IPS-NIHi7 (cell line): ENCODE data around the gene STAM2.
"Not testable (repeated sequence)": the region's sequence is repeated elsewhere in the genome, so short reads cannot be mapped to it uniquely, and the experiment has no call there.

ENCODE experiments used
- DNase-seq: peaks from one replicate; pipeline ENCODE4 v3.0.0; 2012; ENCODE audit warnings: mixed read lengths; ENCODE audit errors: extremely low spot score

The STAM2 gene

GRCh38 chr2:152172201-152172785 lies 3.3 kb downstream of the STAM2 start:
- not testable (repeated sequence) for DNase-seq

- DNase-seq: no peak
Observed at GRCh38 chr2:152171718-152172117, 3.8 kb downstream of the STAM2 start.

DNA sequence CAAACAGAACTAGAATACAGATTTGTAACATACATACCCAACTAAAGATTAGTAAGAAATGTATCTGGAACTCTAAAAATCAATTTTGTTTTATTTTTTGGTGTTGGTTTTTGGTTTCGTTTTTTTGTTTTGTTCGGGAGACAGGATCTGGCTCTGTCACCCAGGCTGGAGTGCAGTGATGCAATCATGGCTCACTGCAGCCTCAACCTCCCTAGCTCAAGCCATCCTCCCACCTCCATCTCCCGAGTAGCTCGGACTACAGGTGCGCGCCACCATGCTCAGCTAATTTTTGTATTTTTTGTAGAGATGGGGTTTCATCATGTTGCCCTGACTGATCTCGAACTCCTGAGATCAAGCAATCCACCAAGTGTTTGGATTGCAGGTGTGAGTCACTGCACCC lies 6.4 kb downstream of the STAM2 start:
- not testable (repeated sequence) for DNase-seq

- not testable (repeated sequence) for DNase-seq
Observed at GRCh38 chr2:152167470-152167869, 8.1 kb downstream of the STAM2 start.

- DNase-seq: no peak
Observed at GRCh38 chr2:152167065-152167464, 8.5 kb downstream of the STAM2 start.

DNA sequence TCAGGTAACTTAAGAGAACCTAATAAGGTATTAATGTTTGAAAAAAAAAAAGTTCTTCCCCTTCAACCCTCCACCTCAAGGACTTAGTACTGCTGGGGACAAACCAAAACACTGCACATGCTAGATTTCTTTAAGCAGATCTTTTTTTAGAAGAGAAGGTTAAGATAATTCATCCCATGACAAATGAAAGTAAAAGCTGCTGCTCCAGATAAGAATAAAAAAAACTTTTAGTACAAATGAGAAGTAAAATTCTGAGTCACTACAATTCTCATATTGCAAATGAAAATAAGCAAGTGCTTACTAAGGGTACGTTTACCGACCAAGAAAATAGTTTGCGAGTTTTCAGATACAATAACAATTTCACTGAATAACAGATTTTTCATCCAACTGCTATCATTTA lies 8.9 kb downstream of the STAM2 start:
- DNase-seq: no peak

GRCh38 chr2:152165780-152166179 lies 9.8 kb downstream of the STAM2 start:
- no peak for DNase-seq

- no peak for DNase-seq
Observed at GRCh38 chr2:152165306-152165705, 10.3 kb downstream of the STAM2 start.

DNA sequence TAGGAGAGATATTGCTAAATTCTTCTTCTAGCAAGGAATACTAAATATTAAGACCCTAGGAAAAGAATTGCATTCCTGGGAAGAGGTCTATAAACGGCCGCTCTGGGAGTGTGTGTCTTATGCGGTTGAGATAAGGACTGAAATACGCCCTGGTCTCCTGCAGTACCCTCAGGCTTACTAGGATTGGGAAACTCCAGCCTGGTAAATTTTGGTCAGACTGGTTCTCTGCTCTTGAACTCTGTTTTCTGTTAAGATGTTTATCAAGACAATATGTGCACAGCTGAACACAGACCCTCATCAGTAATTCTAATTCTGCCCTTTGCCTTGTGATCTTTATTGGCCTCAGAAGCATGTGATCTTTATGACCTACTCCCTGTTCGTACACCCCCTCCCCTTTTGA lies 11.9 kb downstream of the STAM2 start:
- DNase-seq: not testable (repeated sequence)

GRCh38 chr2:152162141-152162540 lies 13.4 kb downstream of the STAM2 start:
- DNase-seq: no peak

- DNase-seq: no peak
Observed at GRCh38 chr2:152161598-152161997, 14.0 kb downstream of the STAM2 start.

DNA sequence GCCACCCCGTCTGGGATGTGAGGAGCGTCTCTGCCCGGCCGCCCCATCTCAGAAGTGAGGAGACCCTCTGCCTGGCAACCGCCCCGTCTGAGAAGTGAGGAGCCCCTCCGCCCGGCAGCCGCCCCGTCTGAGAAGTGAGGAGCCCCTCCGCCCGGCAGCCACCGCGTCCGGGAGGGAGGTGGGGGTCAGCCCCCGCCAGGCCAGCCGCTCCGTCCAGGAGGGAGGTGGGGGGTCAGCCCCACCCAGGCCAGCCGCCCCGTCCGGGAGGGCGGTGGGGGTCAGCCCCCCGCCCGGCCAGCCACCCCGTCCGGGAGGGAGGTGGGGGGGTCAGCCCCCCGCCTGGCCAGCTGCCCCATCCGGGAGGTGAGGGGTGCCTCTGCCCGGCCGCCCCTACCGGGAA lies 15.2 kb downstream of the STAM2 start:
- not testable (repeated sequence) for DNase-seq

DNA sequence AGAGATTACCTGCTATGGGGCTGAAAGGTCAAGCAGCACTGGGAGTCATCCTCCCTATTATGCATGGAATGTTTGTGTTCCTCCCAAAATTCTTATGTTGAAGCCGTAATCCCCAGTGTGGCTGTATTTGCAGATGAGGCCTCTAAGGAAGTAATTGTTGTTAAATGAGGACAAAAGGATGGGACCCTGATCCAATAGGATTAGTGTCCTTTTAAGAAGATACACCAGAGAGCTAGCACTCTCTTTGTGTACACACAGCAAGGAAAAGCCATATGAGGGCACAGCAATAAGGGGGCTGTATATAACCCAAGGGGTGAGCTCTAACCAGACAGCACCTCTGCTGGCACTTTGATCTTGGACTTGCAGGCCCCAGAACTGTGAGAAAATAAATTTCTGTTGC lies 18.3 kb downstream of the STAM2 start:
- no peak for DNase-seq

DNA sequence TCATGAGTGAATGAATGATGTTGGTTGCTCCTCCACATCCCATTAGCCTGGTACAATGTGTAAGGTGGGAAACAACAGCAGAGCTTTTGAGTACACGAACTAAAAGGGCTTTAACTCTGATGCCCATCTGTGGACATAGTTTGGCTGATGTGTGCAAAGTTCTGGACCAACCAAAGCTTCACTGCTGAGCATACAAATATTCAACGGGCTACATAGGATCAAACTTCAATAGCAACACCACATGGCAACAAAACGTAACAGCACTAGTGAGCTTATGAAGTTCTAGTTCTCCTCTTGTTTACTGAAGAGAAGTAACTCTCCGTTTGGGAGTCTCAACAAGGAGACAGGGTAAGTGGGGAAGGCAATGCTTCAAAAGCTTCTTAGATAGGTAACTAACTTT lies 20.4 kb downstream of the STAM2 start:
- DNase-seq: no peak

DNA sequence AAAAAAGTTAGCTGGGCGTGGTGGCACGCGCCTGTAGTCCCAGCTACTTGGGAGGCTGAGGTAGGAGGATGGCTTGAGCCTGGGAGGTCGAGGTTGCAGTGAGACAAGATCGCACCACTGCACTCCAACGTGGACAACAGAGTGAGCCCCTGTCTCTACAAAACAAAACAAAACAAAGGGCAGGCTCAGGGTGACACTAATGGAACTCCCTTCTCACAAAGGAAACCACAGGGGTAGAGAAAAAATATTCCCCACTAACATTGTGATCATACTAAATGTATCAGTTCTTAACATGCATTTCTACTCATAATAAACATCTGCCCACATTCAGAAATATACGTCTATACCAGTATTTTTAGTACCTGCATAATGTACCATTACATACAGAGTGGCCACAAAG lies 21.1 kb downstream of the STAM2 start:
- DNase-seq: no peak

DNA sequence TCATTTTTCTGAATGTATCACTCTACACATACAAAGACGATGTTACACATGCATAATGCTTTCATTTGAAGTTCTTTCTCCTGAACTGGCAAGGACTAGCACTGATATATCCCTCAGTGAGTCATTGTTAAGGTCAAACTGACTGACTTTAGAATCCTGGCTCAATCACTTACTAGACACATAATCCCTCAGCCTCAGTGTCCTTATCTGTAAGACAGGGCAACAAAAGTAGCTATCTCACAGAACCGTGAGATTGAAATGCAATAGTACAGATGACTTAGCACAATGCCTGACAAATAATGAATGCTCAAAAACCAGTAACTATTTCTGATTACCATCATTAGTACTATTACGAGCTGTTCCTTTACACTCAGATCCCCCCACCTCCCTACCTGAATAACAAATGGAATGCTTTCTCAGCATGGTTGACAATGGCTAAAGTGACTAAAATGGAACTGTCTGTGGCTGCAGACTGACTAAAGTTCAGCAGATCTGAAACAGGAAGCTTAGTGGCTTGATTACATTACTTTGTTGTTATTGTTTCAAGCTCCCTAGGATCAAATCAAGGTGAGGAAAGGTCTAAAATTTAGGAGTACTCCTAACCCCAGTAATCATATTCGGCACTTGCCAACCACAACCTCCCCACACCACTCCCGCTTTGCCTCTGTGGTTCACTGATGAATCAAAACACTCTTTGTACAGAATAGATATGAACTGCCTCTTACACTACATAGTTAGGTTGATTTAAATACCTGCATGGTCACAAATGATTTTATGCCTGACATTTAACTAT lies 40.9 kb downstream of the STAM2 start:
- no peak for DNase-seq

DNA sequence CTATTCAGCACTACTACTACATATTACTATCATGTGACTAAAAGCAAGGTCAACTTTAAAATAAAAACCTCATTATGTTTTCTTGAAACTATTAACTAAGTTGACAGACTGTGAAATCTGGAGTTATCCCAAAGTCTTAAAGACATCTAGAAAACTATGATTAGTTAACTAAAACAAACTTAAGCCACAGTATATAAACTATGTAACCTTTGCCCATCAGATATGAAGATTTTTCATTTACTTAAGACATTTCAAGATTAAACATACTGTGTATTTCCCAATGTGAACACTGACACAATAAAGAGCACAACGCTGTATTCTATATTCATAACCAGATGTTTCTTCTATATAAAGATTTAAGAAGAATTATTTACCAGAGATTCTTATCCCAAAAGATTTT lies 43.3 kb downstream of the STAM2 start:
- no peak for DNase-seq

- DNase-seq: no peak
Observed at GRCh38 chr2:152127628-152128027, 47.9 kb downstream of the STAM2 start.

DNA sequence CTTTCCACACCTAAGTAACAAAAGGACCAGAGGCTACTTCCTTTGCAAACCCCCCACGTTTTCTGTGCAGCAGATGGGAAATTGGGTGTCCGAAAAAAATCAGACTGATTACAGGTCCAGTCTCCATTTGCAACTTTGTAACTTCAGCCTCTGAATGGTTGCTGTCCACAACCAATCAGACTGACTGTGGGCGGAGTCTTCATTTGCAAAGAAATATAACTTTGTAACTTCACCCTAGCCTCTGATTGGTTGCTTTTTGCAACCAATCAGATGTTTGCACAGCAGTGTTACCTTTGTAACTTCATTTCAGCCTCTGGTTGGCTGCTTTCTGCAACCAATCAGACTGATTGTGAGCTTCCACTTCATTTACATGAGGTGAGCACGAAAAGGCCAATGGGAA lies 48.9 kb downstream of the STAM2 start:
- no peak for DNase-seq

DNA sequence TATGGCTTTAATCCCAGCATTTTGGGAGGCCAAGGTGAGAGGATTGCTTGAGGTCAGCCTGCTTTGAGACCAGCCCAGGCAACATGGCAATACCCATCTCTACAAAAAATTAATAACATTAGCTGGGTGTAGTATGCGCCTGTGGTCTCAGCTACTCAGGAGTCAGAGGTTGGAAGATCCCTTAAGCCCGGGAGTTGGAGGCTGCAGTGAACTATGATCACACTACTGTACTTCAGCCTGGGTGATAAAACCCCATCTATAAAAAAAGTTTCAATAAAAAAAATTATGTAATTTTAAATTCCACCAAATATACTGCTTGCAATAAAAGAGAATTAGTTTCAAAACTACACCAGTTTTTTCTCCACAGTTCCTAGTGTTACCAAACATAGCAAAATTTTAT lies 53.4 kb downstream of the STAM2 start:
- no peak for DNase-seq

DNA sequence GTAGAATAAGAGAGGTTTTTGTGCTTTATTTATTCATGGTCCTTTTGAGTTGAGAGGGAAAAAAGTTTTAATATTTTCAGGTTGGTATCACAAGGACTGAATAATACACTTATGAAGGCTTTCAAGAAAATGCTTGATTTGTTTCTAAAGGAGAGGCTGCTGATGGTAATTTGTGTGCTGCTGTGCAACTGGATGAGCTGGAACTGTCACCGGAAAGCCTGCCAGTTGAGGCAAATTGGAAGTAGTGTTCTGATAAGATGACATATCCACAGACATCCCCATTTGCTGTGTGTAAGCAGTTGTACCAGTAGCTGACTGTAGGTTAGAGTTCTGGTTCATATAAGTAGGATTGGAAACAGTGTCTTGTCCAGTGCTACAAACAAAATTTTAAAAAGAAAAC lies 55.1 kb downstream of the STAM2 start:
- no peak for DNase-seq

GRCh38 chr2:152115952-152116351 lies 59.6 kb downstream of the STAM2 start:
- no peak for DNase-seq

DNA sequence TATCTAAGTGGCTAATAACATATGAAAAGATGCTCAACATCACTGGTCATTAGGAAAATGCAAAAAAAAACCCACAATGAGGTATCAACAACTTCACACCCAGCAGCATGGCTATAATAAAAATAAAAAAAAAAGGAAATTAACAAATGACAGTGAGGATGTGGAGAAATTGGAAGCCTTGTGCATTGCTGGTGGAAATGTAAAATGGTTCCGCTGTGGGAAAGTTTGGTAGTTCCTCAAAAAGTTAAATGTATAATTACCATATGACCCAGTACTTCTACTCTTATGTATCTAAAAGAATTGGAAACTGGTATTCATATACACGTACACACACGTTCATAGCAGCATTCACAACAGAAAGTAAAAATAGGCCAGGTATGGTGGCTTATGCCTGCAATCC lies 61.2 kb downstream of the STAM2 start:
- no peak for DNase-seq

DNA sequence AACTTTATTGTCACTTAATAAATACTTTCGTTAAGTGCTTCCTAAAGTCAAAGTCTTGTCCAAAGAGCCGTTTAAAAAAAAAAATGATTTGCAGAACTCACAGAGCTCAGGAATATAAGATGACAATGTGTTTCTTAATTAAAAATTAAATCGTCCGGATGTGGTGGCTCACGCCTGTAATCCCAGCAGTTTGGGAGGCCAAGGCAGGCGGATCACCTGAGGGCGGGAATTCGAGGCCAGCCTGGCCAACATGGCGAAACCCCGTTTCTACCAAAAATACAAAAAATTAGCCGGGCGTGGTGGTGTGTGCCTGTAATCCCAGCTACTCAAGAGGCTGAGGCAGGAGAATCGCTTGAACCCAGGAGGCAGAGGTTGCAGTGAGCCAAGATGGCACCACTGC lies 68.4 kb downstream of the STAM2 start:
- not testable (repeated sequence) for DNase-seq
